Measurements from ENCODE around the gene GPA33. TPM values are rescaled to one million over a fixed set of nuclear protein-coding genes. Genes with fewer than 3 reads are reported as not detected.

Gene GPA33
- total and polyA plus RNA-seq, 2 donors (not counting 1 experiment from before 2014, with no cell fraction given) = not detected

DNA sequence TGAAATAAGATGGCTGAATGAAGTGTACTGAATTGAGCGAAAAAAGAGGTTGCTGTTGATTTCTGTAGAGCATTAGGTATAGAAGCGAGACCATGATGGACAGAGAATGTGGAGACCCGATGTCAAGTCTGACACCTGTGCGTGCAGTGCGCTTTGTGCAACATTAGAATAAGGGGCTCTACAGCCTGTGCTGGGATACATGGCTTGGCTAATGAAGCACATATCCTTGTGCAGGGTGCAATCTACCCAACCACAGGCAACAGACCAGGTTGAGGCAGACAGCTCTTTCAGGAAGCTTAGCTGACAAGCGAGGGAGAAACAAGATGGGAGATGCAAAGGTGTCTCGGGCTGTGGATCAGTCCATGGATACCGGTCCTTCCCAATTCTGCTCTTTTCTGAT is 18.9 kb downstream of the GPA33 start:
- no peak overlapping the region for H2AFZ ChIP-seq (ENCODE audit: low read length)
- no peak for DNase-seq (ENCODE audit: low read depth in 2 of 2)
- H3K4me3 ChIP-seq (replicated peaks in 1 of 4; ENCODE audit: control extremely low read depth in 1 of 4, insufficient read depth in 1 of 4, low read depth in 3 of 4, low read length in 4 of 4) = no peak overlapping the region
- TF ChIP-seq, protein P1, sequence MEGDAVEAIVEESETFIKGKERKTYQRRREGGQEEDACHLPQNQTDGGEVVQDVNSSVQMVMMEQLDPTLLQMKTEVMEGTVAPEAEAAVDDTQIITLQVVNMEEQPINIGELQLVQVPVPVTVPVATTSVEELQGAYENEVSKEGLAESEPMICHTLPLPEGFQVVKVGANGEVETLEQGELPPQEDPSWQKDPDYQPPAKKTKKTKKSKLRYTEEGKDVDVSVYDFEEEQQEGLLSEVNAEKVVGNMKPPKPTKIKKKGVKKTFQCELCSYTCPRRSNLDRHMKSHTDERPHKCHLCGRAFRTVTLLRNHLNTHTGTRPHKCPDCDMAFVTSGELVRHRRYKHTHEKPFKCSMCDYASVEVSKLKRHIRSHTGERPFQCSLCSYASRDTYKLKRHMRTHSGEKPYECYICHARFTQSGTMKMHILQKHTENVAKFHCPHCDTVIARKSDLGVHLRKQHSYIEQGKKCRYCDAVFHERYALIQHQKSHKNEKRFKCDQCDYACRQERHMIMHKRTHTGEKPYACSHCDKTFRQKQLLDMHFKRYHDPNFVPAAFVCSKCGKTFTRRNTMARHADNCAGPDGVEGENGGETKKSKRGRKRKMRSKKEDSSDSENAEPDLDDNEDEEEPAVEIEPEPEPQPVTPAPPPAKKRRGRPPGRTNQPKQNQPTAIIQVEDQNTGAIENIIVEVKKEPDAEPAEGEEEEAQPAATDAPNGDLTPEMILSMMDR (conservative IDR thresholded peaks at IDR 0.05 in 1 of 2, IDR thresholded peaks at IDR 0.05 in 1 of 2; ENCODE audit: low read depth in 1 of 2, low read length in 2 of 2) = no peak
- no peak for TF ChIP-seq EZH2 (IDR thresholded peaks at IDR 0.05; ENCODE audit: low read length, missing control alignments)
- no peaks in the 10 kb centered on the region for H3K9me3 ChIP-seq (ENCODE audit: control insufficient read depth, insufficient read depth, low read depth, low read length)
- H3K79me2 ChIP-seq (ENCODE audit: control insufficient read depth, insufficient read depth, low read length) = no peaks in the 10 kb centered on the region
- no peak overlapping the region for H3K4me2 ChIP-seq (ENCODE audit: extremely low read depth, insufficient read depth, low read length)
- no peaks in the 10 kb centered on the region for H3K36me3 ChIP-seq (ENCODE audit: control insufficient read depth, insufficient read depth, low read length)
- H3K9ac ChIP-seq (ENCODE audit: insufficient read depth, low read length) = no peak overlapping the region
- no peaks in the 10 kb centered on the region for H3K27me3 ChIP-seq (ENCODE audit: control insufficient read depth, insufficient read depth, low read length)
- H3K4me1 ChIP-seq (ENCODE audit: control insufficient read depth, extremely low read depth, insufficient read depth, low read length) = no peaks in the 10 kb centered on the region
- H3K27ac ChIP-seq (ENCODE audit: insufficient read depth, low read length) = no peak overlapping the region
- H4K20me1 ChIP-seq (ENCODE audit: control insufficient read depth, extremely low read depth, insufficient read depth, low read length) = no peaks in the 10 kb centered on the region

DNA sequence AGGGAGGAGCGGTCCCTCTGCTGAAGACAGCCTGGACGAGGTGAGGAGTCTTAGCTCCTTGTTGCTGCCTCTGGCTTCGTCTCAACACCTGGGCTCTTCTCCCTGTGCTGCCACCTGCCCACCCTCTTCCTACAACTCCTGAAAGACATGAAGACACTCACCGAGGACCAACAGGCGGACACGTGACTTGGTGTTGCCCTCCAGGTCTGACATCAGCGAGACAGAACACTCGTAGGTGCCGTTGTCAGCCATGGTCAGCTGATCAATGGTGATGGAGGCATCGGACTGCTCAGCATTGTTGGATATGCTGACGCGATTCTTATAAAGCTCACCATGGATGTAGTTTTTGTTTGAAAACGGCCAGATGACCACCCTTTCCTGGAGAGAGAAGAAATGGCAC is 21.4 kb downstream of the GPA33 start:
- Histone ChIP-seq H3K9ac (ENCODE audit: insufficient read depth, low read length) (no peak overlapping the region), H3K4me2 (ENCODE audit: extremely low read depth, insufficient read depth, low read length) (no peak overlapping the region), H2AFZ (ENCODE audit: low read length) (no peak overlapping the region), H4K20me1 (ENCODE audit: control insufficient read depth, extremely low read depth, insufficient read depth, low read length) (no peaks in the 10 kb centered on the region), H3K9me3 (ENCODE audit: control insufficient read depth, insufficient read depth, low read depth, low read length) (no peaks in the 10 kb centered on the region), H3K4me3 (replicated peaks in 1 of 4; ENCODE audit: control extremely low read depth in 1 of 4, insufficient read depth in 1 of 4, low read depth in 3 of 4, low read length in 4 of 4) (no peak overlapping the region), H3K27me3 (ENCODE audit: control insufficient read depth, insufficient read depth, low read length) (no peaks in the 10 kb centered on the region), H3K27ac (ENCODE audit: insufficient read depth, low read length) (no peak overlapping the region), H3K36me3 (ENCODE audit: control insufficient read depth, insufficient read depth, low read length) (no peaks in the 10 kb centered on the region), H3K79me2 (ENCODE audit: control insufficient read depth, insufficient read depth, low read length) (no peaks in the 10 kb centered on the region), H3K4me1 (ENCODE audit: control insufficient read depth, extremely low read depth, insufficient read depth, low read length) (no peaks in the 10 kb centered on the region)
- no peak for TF ChIP-seq EZH2 (IDR thresholded peaks at IDR 0.05; ENCODE audit: low read length, missing control alignments)
- TF ChIP-seq, protein P1 (conservative IDR thresholded peaks at IDR 0.05 in 1 of 2, IDR thresholded peaks at IDR 0.05 in 1 of 2; ENCODE audit: low read depth in 1 of 2, low read length in 2 of 2) = no peak
- DNase-seq (ENCODE audit: low read depth in 2 of 2) = no peak

DNA sequence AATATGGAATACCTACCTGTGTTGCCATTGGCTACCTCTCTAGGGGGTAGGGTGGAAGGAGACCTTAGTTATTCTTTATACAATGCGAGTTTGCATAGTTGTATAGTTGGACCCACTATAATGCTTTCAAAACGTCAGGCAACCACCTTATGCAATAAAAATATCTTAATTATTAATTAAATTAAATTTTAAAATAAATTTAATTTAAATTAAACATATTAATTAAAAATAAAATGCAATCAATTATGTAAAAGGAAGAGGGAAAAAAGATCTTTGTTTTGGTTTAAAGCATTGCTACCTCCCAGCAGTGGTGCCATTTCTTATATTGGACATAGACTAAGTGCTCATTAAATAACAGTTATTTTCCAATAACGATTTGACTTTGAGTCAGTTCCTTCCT is 22.3 kb downstream of the GPA33 start:
- H2AFZ ChIP-seq (ENCODE audit: low read length) = no peak overlapping the region
- no peaks in the 10 kb centered on the region for H3K9me3 ChIP-seq (ENCODE audit: control insufficient read depth, insufficient read depth, low read depth, low read length)
- H4K20me1 ChIP-seq (ENCODE audit: control insufficient read depth, extremely low read depth, insufficient read depth, low read length) = no peaks in the 10 kb centered on the region
- H3K79me2 ChIP-seq (ENCODE audit: control insufficient read depth, insufficient read depth, low read length) = no peaks in the 10 kb centered on the region
- no peak overlapping the region for H3K4me3 ChIP-seq (replicated peaks in 1 of 4; ENCODE audit: control extremely low read depth in 1 of 4, insufficient read depth in 1 of 4, low read depth in 3 of 4, low read length in 4 of 4)
- H3K27ac ChIP-seq (ENCODE audit: insufficient read depth, low read length) = no peak overlapping the region
- TF ChIP-seq EZH2 (IDR thresholded peaks at IDR 0.05; ENCODE audit: low read length, missing control alignments) = no peak
- H3K4me1 ChIP-seq (ENCODE audit: control insufficient read depth, extremely low read depth, insufficient read depth, low read length) = no peaks in the 10 kb centered on the region
- no peak for DNase-seq (ENCODE audit: low read depth in 2 of 2)
- H3K9ac ChIP-seq (ENCODE audit: insufficient read depth, low read length) = no peak overlapping the region
- no peak overlapping the region for H3K4me2 ChIP-seq (ENCODE audit: extremely low read depth, insufficient read depth, low read length)
- no peaks in the 10 kb centered on the region for H3K36me3 ChIP-seq (ENCODE audit: control insufficient read depth, insufficient read depth, low read length)
- no peaks in the 10 kb centered on the region for H3K27me3 ChIP-seq (ENCODE audit: control insufficient read depth, insufficient read depth, low read length)
